ENCODE measurements around the gene C22orf31. TPM values are rescaled to one million over a fixed set of nuclear protein-coding genes. Genes with fewer than 3 reads are reported as not detected.

Gene C22orf31
- total and polyA plus RNA-seq, 2 experiments from 2014 or later = not detected

DNA sequence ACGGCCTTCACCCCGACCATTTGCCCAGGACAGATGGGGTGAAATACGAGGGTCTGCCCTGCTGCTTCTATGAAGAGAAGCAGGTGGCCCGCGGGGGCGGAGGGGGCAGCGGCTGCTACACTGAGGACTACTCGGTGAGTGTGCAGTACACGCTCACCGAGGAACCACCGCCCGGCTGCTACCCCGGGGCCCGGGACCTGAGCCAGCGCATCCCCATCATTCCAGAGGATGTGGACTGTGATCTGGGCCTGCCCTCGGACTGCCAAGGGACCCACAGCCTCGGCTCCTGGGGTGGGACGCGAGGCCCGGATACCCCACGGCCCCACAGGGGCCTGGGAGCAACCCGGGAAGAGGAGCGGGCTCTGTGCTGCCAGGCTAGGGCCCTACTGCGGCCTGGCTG is 11.2 kb downstream of the C22orf31 start:
- Histone ChIP-seq H3K4me1 (ENCODE audit: insufficient read depth) (no peaks in the 10 kb centered on the region), H2AFZ (no peak overlapping the region), H3K9me3 (ENCODE audit: low read depth) (no peaks in the 10 kb centered on the region), H3K79me2 (no peaks in the 10 kb centered on the region), H3K4me2 (no peak overlapping the region), H4K20me1 (ENCODE audit: insufficient read depth, poor library complexity, severe bottlenecking) (no peaks in the 10 kb centered on the region), H3K27me3 (no peaks in the 10 kb centered on the region), H3K36me3 (replicated peaks; ENCODE audit: insufficient read depth, low read depth) (no peaks in the 10 kb centered on the region), H3K27ac (no peak overlapping the region), H3K9me2 (replicated peaks; ENCODE audit: insufficient read depth) (no peaks in the 10 kb centered on the region), H3K4me3 (no peak overlapping the region)
- DNase-seq (ENCODE audit: low spot score) = no peak
- TF ChIP-seq, protein P1, sequence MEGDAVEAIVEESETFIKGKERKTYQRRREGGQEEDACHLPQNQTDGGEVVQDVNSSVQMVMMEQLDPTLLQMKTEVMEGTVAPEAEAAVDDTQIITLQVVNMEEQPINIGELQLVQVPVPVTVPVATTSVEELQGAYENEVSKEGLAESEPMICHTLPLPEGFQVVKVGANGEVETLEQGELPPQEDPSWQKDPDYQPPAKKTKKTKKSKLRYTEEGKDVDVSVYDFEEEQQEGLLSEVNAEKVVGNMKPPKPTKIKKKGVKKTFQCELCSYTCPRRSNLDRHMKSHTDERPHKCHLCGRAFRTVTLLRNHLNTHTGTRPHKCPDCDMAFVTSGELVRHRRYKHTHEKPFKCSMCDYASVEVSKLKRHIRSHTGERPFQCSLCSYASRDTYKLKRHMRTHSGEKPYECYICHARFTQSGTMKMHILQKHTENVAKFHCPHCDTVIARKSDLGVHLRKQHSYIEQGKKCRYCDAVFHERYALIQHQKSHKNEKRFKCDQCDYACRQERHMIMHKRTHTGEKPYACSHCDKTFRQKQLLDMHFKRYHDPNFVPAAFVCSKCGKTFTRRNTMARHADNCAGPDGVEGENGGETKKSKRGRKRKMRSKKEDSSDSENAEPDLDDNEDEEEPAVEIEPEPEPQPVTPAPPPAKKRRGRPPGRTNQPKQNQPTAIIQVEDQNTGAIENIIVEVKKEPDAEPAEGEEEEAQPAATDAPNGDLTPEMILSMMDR (IDR thresholded peaks at IDR 0.05; ENCODE audit: poor library complexity) = no peak
- TF ChIP-seq EZH2phosphoT487 (IDR thresholded peaks at IDR 0.05; ENCODE audit: low read depth, severe bottlenecking, unreplicated experiment) (no peak), EZH2 (IDR thresholded peaks at IDR 0.05; ENCODE audit: borderline replicate concordance) (no peak)
- WGBS (ENCODE audit: low lambda C conversion rate, missing lambda C conversion rate) = 98% methylated on average over 23 of the region's 24 CpGs

DNA sequence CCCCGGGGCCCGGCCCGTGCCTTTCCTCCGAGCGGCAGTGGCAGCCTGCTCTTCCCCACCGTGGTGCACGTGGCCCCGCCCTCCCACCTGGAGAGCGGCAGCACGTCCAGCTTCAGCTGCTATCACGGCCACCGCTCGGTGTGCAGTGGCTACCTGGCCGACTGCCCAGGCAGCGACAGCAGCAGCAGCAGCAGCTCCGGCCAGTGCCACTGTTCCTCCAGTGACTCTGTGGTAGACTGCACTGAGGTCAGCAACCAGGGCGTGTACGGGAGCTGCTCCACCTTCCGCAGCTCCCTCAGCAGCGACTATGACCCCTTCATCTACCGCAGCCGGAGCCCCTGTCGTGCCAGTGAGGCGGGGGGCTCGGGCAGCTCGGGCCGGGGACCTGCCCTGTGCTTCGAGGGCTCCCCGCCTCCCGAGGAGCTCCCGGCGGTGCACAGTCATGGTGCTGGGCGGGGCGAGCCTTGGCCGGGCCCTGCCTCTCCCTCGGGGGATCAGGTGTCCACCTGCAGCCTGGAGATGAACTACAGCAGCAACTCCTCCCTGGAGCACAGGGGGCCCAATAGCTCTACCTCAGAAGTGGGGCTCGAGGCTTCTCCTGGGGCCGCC is 11.9 kb downstream of the C22orf31 start:
- Histone ChIP-seq H3K9me2 (replicated peaks; ENCODE audit: insufficient read depth) (no peaks in the 10 kb centered on the region), H3K9me3 (ENCODE audit: low read depth) (no peaks in the 10 kb centered on the region), H3K36me3 (replicated peaks; ENCODE audit: insufficient read depth, low read depth) (no peaks in the 10 kb centered on the region), H2AFZ (no peak overlapping the region), H3K4me2 (no peak overlapping the region), H3K4me3 (no peak overlapping the region), H3K27ac (no peak overlapping the region), H3K79me2 (no peaks in the 10 kb centered on the region), H4K20me1 (ENCODE audit: insufficient read depth, poor library complexity, severe bottlenecking) (no peaks in the 10 kb centered on the region), H3K4me1 (ENCODE audit: insufficient read depth) (no peaks in the 10 kb centered on the region), H3K27me3 (no peaks in the 10 kb centered on the region)
- DNase-seq (ENCODE audit: low spot score) = no peak
- 96% methylated on average over 26 of the region's 38 CpGs for WGBS (ENCODE audit: low lambda C conversion rate, missing lambda C conversion rate)
- TF ChIP-seq, protein P1 (IDR thresholded peaks at IDR 0.05; ENCODE audit: poor library complexity) = no peak
- TF ChIP-seq EZH2 (IDR thresholded peaks at IDR 0.05; ENCODE audit: borderline replicate concordance) (no peak), EZH2phosphoT487 (IDR thresholded peaks at IDR 0.05; ENCODE audit: low read depth, severe bottlenecking, unreplicated experiment) (no peak)

DNA sequence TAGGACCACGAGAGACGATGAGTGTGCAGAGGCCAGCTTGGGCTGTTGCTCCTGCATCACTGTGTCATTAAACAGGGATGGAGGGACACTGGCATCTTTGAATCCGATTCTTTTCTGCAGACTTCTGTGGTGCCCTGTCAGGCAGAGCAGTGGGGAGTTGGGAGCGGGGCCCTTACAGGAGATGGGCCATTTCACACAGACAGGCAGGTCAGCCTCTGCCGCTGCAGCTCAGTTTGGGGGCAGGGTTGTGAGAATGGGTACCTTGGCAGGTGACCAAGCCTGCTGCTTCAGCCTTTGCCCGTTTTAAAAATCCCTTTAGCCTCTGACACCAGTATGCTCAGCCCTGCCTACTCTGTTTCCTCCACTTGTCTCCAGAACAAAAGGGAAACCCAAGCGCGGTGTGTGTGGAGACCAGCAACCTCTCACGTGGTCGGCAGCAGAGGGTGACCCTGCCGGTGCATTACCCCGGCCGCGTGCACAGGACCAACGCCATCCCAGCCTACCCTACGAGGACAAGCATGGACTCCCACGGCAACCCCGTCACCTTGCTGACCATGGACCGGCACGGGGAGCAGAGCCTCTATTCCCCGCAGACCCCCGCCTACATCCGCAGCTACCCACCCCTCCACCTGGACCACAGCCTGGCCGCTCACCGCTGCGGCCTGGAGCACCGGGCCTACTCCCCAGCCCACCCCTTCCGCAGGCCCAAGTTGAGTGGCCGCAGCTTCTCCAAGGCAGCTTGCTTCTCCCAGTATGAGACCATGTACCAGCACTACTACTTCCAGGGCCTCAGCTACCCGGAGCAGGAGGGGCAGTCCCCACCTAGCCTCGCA is 12.6 kb downstream of the C22orf31 start:
- Histone ChIP-seq H3K9me3 (ENCODE audit: low read depth) (no peaks in the 10 kb centered on the region), H3K27me3 (no peaks in the 10 kb centered on the region), H3K27ac (no peak overlapping the region), H4K20me1 (ENCODE audit: insufficient read depth, poor library complexity, severe bottlenecking) (no peaks in the 10 kb centered on the region), H2AFZ (no peak overlapping the region), H3K4me3 (no peak overlapping the region), H3K9me2 (replicated peaks; ENCODE audit: insufficient read depth) (no peaks in the 10 kb centered on the region), H3K79me2 (no peaks in the 10 kb centered on the region), H3K36me3 (replicated peaks; ENCODE audit: insufficient read depth, low read depth) (no peaks in the 10 kb centered on the region), H3K4me1 (ENCODE audit: insufficient read depth) (peaks cover 3% of the 10 kb centered on the region), H3K4me2 (no peak overlapping the region)
- no peak for DNase-seq (ENCODE audit: low spot score)
- TF ChIP-seq, protein P1 (IDR thresholded peaks at IDR 0.05; ENCODE audit: poor library complexity) = no peak
- no peak for TF ChIP-seq EZH2phosphoT487 (IDR thresholded peaks at IDR 0.05; ENCODE audit: low read depth, severe bottlenecking, unreplicated experiment)
- TF ChIP-seq EZH2 (IDR thresholded peaks at IDR 0.05; ENCODE audit: borderline replicate concordance) = no peak
- 94% methylated on average over 21 of the region's 31 CpGs for WGBS (ENCODE audit: low lambda C conversion rate, missing lambda C conversion rate)

Data from hepatocyte (in vitro differentiated cells).